IMR-90 (cell line): ENCODE measurements around the gene HSPH1. TPM values are rescaled to one million over a fixed set of nuclear protein-coding genes. Genes with fewer than 3 reads are reported as not detected.

Experiments used
- ATAC-seq: fragments of 200-7000 bp; cut with Tn5 transposase; 2 replicates; pipeline ENCODE4 v1.9.1; 2020; ENCODE audit warnings: low read depth, mild to moderate bottlenecking, moderate library complexity
- BruUV-seq: library from RNA; stranded (reverse); fragments of 400-500 nt; replicated peaks from 2 replicates; lab custom pipeline; 2021; lab: Mats Ljungman, UMichigan
- CTCF ChIA-PET: fragments of 300-600 bp; formaldehyde crosslinking; extraction: SDS; loops from one replicate; lab custom pipeline; 2021; ENCODE audit warnings: antibody characterized with exemption; lab: Yijun Ruan, JAX
- POLR2A ChIA-PET: fragments of 300-600 bp; sonication (Branson Sonifier 250); formaldehyde crosslinking; loops from one replicate; lab custom pipeline; 2022; ENCODE audit warnings: antibody characterized with exemption; ENCODE audit not compliant: unreplicated experiment; lab: Charles Lee
- DNase-seq: peaks from one replicate; pipeline ENCODE4 v3.0.0; 2013
- H2AFZ ChIP-seq: replicated peaks from 2 replicates; pipeline ENCODE3; 2013; ENCODE audit warnings: low read length, mild to moderate bottlenecking; ENCODE audit not compliant: poor library complexity
- H2AK5ac ChIP-seq: 2 replicates; pipeline ENCODE4 v1.6.1; 2013; ENCODE audit warnings: low read depth, low read length, inconsistent platforms
- H2AK9ac ChIP-seq: replicated peaks from 2 replicates; pipeline ENCODE3; 2013; ENCODE audit warnings: mild to moderate bottlenecking, low read depth, low read length, moderate library complexity; ENCODE audit not compliant: poor library complexity
- H2BK120ac ChIP-seq: 2 replicates; pipeline ENCODE4 v1.6.1; 2013; ENCODE audit warnings: low read depth, low read length, inconsistent platforms
- H2BK15ac ChIP-seq: 3 replicates; pipeline ENCODE4 v1.6.1; 2013; ENCODE audit warnings: low read depth, low read length, inconsistent platforms
- H2BK20ac ChIP-seq: 2 replicates; pipeline ENCODE4 v1.6.1; 2013; ENCODE audit warnings: low read depth, mild to moderate bottlenecking, inconsistent platforms, low read length, moderate library complexity
- H2BK5ac ChIP-seq: 2 replicates; pipeline ENCODE4 v1.6.1; 2013; ENCODE audit warnings: mild to moderate bottlenecking, low read depth, low read length, inconsistent platforms; ENCODE audit not compliant: poor library complexity, severe bottlenecking
- H3K14ac ChIP-seq: replicated peaks from 2 replicates; pipeline ENCODE4 v1.6.1; 2013; ENCODE audit warnings: low read depth, low read length, inconsistent platforms
- H3K18ac ChIP-seq: 2 replicates; pipeline ENCODE4 v1.6.1; 2013; ENCODE audit warnings: low read depth, low read length, control low read depth
- H3K23ac ChIP-seq: 2 replicates; pipeline ENCODE4 v1.6.1; 2013; ENCODE audit warnings: low read depth, low read length, inconsistent platforms
- H3K27ac ChIP-seq: 2 replicates; pipeline ENCODE4 v1.5.1; 2013; ENCODE audit warnings: mild to moderate bottlenecking, control low read depth, low read length; ENCODE audit not compliant: insufficient read depth
- H3K27me3 ChIP-seq: 2 replicates; pipeline ENCODE4 v1.6.1; 2013; ENCODE audit warnings: low read length; ENCODE audit not compliant: control insufficient read depth, insufficient read depth
- H3K36me3 ChIP-seq: 2 replicates; pipeline ENCODE4 v1.6.1; 2013; ENCODE audit warnings: low read length, mixed read lengths; ENCODE audit not compliant: control insufficient read depth, insufficient read depth
- H3K4ac ChIP-seq: 2 replicates; pipeline ENCODE4 v1.6.1; 2013; ENCODE audit warnings: low read depth, low read length, inconsistent platforms
- H3K4me1 ChIP-seq: 2 replicates; pipeline ENCODE4 v1.6.1; 2013; ENCODE audit warnings: low read length, mixed read lengths; ENCODE audit not compliant: control insufficient read depth, insufficient read depth
- H3K4me2 ChIP-seq: 2 replicates; pipeline ENCODE4 v1.6.1; 2013; ENCODE audit warnings: low read depth, mild to moderate bottlenecking, control low read depth, low read length, moderate library complexity
- H3K4me3 ChIP-seq: 2 replicates; pipeline ENCODE4 v1.5.1; 2013; ENCODE audit warnings: low read depth, mild to moderate bottlenecking, control low read depth, low read length, moderate library complexity; ENCODE audit not compliant: insufficient read depth
- H3K56ac ChIP-seq: 2 replicates; pipeline ENCODE4 v1.6.1; 2013; ENCODE audit warnings: low read length, inconsistent platforms; ENCODE audit not compliant: insufficient read depth; ENCODE audit errors: extremely low read depth
- H3K79me1 ChIP-seq, 2 experiments: 2 replicates each; pipeline ENCODE4 v1.6.1; 2013; ENCODE audit warnings: low read length in 2 of 2, inconsistent platforms in 1 of 2, low read depth in 1 of 2
- H3K9ac ChIP-seq: 2 replicates; pipeline ENCODE4 v1.6.1; 2013; ENCODE audit warnings: low read depth, low read length, control low read depth
- H3K9me1 ChIP-seq: 2 replicates; pipeline ENCODE4 v1.6.1; 2013; ENCODE audit warnings: low read length, inconsistent platforms; ENCODE audit not compliant: insufficient read depth
- H3K9me3 ChIP-seq: 2 replicates; pipeline ENCODE4 v1.6.1; 2013; ENCODE audit warnings: low read length; ENCODE audit not compliant: control insufficient read depth, insufficient read depth
- H4K20me1 ChIP-seq: 2 replicates; pipeline ENCODE4 v1.6.1; 2013; ENCODE audit warnings: low read length, inconsistent platforms; ENCODE audit not compliant: insufficient read depth
- H4K5ac ChIP-seq: 2 replicates; pipeline ENCODE4 v1.6.1; 2013; ENCODE audit warnings: mild to moderate bottlenecking, low read depth, low read length, control low read depth
- H4K8ac ChIP-seq, 2 experiments: 2 replicates each; pipeline ENCODE4 v1.6.1; 2013; ENCODE audit warnings: low read depth in 2 of 2, low read length in 2 of 2, control low read depth in 1 of 2, inconsistent platforms in 1 of 2
- H4K91ac ChIP-seq: 2 replicates; pipeline ENCODE4 v1.6.1; 2013; ENCODE audit warnings: low read depth, low read length, inconsistent platforms; ENCODE audit not compliant: insufficient read depth
- BHLHE40 ChIP-seq: fragments of 150-350 bp; IDR thresholded peaks from 2 replicates; pipeline ENCODE4 v1.6.1; 2016; ENCODE audit warnings: mild to moderate bottlenecking, low read depth, low read length
- POLR2A ChIP-seq: IDR thresholded peaks from 2 replicates; pipeline ENCODE4 v1.6.1; 2012; ENCODE audit warnings: mild to moderate bottlenecking, low read depth, low read length
- WGBS, 2 experiments: methylation state at CpG; one replicate each; pipeline versions ENCODE4 v1.1.5 to v1.1.7; 2013; ENCODE audit warnings: missing lambda C conversion rate in 2 of 2; ENCODE audit not compliant: insufficient read length in 1 of 2; ENCODE audit errors: extremely low coverage in 2 of 2; 5-methylcytosine and 5-hydroxymethylcytosine counted together
- dilution Hi-C: fragments of 300-500 bp; cut with HindIII; formaldehyde crosslinking; loops from one replicate; pipeline ENCODE4 v1.14.3; 2018; ENCODE audit warnings: low sequenced_read_pairs; ENCODE audit not compliant: unreplicated experiment
- in situ Hi-C: fragments of 300-500 bp; cut with MboI; formaldehyde crosslinking; loops from 3 replicates; pipeline ENCODE4 v1.14.3; 2019; ENCODE audit warnings: low sequenced_read_pairs, inconsistent platforms, mixed read lengths
- intact Hi-C: fragments of 100-400 bp; cut with micrococcal nuclease; formaldehyde crosslinking; loops from 2 replicates; pipeline ENCODE4 v1.10.0; 2022
- polyA plus RNA-seq, 3 experiments: library from polyadenylated mRNA; depleted of rRNA; stranded (reverse); fragments of >200 nt; gene quantifications; 2 replicates each; pipeline ENCODE4 v1.2.3, GENCODE V29; 2012; ENCODE audit warnings: low replicate concordance in 1 of 3
- total RNA-seq: library from RNA; depleted of rRNA; stranded (reverse); fragments of >200 nt; gene quantifications from 2 replicates; pipeline ENCODE4 v1.2.3, GENCODE V29; 2012
- TF ChIP-seq, protein P1 (sequence below): conservative IDR thresholded peaks from 2 replicates; pipeline ENCODE4 v1.5.1; 2012; ENCODE audit warnings: mild to moderate bottlenecking, low read depth, low read length, improper control_type of control experiment

The HSPH1 gene
- total and polyA plus RNA-seq, 2 of the 4 experiments (the other 2 are of a cell fraction) = 36.8 to 40.3 TPM

DNA sequence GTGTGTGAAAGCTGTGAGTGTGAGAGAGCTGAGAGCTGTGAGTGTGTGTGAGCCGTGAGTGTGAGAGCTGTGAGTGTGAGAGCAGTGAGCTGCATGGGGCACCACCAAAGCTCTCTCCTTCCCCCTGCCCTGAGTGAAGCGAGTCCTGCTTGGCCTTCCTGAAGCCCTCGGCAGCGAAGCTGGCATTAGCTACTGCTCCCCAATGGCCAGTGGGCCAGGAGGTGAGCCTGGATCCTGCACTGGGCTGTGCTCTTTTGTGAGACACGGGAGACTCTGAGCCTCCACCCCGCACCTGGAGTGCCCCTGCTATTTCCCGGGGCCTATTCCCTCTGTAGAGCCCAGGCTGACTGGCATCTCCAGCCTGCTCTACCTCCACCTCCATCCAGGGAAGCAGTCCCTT lies 51.5 kb downstream of the HSPH1 start:
- Histone ChIP-seq H3K4me2 (no peak overlapping the region), H4K20me1 (no peaks in the 10 kb centered on the region), H3K9me3 (no peaks in the 10 kb centered on the region), H4K91ac (no peak overlapping the region), H3K14ac (no peak overlapping the region), H2BK120ac (no peak overlapping the region), H4K8ac (no peak overlapping the region), H2AK5ac (no peak overlapping the region), H3K4ac (no peak overlapping the region), H3K36me3 (no peaks in the 10 kb centered on the region), H3K9me1 (no peaks in the 10 kb centered on the region), H3K4me3 (no peak overlapping the region), H2BK5ac (no peak overlapping the region), H2BK20ac (no peak overlapping the region), H3K27me3 (peaks cover 36% of the 10 kb centered on the region), H2AFZ (no peak overlapping the region), H3K56ac (no peak overlapping the region), H3K4me1 (peaks cover 6% of the 10 kb centered on the region), H3K79me1 (no peaks in the 10 kb centered on the region), H2AK9ac (no peak overlapping the region), H3K18ac (no peak overlapping the region), H4K5ac (no peak overlapping the region), H2BK15ac (no peak overlapping the region), H3K23ac (no peak overlapping the region), H3K27ac (no peak overlapping the region), H3K9ac (no peak overlapping the region)
- no peak for DNase-seq
- POLR2A ChIA-PET = no interaction called here
- ATAC-seq = no peak
- in situ Hi-C loops (no loop called here), dilution Hi-C loops (no loop called here), intact Hi-C loops (no loop called here)
- CTCF ChIA-PET = no interaction called here
- whole genome bisulfite sequencing, 2 experiments = 84% methylated on average over 3 of the region's 7 CpGs; no CpG with 5 or more reads in 1 of the 2 experiments
- no TSS peak for BruUV-seq
- TF ChIP-seq, protein P1, sequence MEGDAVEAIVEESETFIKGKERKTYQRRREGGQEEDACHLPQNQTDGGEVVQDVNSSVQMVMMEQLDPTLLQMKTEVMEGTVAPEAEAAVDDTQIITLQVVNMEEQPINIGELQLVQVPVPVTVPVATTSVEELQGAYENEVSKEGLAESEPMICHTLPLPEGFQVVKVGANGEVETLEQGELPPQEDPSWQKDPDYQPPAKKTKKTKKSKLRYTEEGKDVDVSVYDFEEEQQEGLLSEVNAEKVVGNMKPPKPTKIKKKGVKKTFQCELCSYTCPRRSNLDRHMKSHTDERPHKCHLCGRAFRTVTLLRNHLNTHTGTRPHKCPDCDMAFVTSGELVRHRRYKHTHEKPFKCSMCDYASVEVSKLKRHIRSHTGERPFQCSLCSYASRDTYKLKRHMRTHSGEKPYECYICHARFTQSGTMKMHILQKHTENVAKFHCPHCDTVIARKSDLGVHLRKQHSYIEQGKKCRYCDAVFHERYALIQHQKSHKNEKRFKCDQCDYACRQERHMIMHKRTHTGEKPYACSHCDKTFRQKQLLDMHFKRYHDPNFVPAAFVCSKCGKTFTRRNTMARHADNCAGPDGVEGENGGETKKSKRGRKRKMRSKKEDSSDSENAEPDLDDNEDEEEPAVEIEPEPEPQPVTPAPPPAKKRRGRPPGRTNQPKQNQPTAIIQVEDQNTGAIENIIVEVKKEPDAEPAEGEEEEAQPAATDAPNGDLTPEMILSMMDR = no peak
- TF ChIP-seq BHLHE40 = no peak
- no peak for TF ChIP-seq POLR2A
